ENCODE data around the gene CLIC1.

DNA sequence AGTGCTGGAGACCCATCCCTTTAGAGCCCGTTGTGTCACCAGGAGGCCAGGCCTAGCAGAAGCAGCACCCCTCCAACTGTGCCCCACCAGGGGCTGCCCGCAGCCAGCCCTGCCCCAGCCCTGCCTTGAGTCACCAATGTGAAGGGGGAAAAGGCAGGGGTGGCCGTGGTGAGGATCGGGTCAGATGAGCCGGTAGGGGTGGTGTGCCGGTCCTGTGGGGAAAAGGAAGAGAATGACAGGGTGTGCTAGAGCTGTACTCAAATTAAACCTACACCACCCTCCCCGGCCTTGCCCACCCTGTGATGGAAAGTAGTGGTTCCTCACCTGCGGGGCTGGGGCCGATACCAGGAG is 29.2 kb upstream of the CLIC1 start:
- TF ChIP-seq, protein P1, sequence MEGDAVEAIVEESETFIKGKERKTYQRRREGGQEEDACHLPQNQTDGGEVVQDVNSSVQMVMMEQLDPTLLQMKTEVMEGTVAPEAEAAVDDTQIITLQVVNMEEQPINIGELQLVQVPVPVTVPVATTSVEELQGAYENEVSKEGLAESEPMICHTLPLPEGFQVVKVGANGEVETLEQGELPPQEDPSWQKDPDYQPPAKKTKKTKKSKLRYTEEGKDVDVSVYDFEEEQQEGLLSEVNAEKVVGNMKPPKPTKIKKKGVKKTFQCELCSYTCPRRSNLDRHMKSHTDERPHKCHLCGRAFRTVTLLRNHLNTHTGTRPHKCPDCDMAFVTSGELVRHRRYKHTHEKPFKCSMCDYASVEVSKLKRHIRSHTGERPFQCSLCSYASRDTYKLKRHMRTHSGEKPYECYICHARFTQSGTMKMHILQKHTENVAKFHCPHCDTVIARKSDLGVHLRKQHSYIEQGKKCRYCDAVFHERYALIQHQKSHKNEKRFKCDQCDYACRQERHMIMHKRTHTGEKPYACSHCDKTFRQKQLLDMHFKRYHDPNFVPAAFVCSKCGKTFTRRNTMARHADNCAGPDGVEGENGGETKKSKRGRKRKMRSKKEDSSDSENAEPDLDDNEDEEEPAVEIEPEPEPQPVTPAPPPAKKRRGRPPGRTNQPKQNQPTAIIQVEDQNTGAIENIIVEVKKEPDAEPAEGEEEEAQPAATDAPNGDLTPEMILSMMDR (IDR thresholded peaks at IDR 0.05) = no peak
- no peak for TF ChIP-seq POLR2A (IDR thresholded peaks at IDR 0.05)

Data from testis (tissue), 2 donors.